Stimulated activated CD8-positive, alpha-beta memory T cell treated with anti-CD3 and anti-CD28 coated beads, Interleukin-15, amount 100 ng/mL, for 1 hour (primary cell): Measurements from ENCODE around the gene ZBTB20.
"Not testable (repeated sequence)": the region's sequence is repeated elsewhere in the genome, so short reads cannot be mapped to it uniquely, and the experiment has no call there.

Source experiments
- DNase-seq: peaks from one replicate; pipeline ENCODE4 v3.0.0-alpha.2; 2020; ENCODE audit warnings: low read depth

ZBTB20 gene

DNA sequence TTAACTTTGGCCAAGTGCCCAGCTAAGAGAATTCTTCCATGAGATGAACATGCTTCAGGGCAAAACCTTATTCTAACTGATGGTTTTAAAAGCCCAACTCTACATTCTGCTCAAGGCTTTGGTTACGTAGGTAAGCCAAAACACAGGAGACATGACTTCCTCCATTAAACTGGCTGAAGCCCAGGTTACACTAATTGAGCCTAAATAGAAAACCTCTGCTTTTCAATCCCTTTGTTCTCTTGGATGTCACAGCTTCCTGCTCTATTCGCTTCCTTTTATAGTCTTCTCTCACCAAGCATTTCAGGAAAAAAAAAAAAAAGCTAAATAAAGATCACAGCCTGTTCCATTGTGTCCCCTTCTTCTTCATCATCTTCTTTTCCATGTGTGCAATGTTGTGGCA lies 432.9 kb downstream of the ZBTB20 start:
- no peak for DNase-seq

DNA sequence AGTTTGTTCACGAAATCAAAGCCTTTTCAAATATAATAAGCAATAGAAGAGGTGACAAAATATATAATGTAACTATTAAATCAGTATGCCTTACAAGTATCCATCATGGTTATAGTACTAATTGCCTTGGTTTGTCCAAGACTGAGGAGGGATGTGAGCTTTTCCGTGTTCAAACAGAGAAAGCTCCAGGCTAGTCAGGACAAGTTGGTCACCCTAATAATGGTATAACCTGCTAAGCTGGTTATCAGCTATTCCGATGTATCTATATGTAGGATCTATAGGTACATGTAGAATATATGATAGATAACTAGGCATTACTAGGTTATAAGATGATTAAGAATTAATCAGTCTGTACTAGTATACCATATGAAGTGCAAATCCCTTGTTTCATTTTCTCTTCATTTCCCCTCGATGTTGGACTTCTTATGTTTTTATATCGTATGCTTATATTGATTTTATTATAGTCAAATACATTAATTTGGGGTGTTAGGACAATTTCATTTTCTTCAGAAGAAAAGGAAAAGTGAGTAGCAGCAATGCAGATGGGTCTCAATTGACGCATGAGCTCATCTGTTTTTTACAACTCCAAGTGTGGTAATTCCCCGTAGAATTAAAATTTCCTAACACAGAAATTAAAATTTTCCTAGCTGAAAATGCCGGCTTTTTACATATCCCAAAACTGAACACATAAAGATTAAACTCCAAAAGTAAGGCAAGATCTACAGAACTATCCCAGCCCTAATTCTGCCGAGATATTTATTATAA lies 434.2 kb downstream of the ZBTB20 start:
- DNase-seq = no peak

DNA sequence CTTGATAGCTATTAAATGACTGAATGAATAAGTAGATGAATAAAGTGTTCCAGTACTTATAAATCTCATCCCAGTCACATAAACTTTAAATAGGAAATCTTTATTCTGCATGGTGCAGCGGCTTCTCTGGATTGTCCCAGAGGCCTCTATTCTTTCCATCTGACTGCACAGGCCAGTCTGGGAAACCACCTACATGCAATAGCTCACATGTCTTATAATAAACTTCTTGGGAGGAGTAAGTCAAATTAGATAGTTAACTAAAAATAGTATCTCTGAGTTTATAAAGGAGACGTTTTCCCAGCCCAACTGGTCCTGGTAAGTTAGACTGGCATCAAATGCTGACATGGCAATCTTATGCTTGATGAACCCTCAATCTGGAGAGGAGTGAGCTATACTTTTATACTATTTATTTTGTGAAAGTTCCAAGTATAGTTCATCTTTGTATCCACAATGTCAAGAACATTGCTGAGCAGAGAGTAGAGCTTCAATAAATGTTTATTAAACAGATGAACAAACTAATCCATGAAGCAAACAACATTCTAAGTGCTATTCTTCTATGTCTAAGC lies 435.7 kb downstream of the ZBTB20 start:
- DNase-seq = no peak

DNA sequence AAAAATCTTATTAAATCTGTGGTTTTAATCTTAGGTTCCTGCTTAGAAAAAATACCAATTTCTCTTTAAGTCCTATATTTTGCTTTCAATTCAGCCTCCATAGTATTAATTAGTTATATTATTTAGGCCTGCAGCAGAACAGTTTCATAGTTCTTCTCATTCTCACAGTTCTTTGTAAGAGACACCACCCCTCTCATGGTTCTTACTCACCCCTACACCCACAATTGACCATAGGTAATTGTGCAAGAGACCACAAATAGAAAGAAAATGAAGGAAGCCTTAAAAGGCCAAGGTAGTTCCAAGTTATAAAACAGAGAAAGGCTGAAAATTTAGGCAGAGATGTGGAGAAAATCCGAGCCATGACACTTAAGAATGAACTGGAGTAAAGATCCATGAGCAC lies 438.0 kb downstream of the ZBTB20 start:
- DNase-seq = no peak

DNA sequence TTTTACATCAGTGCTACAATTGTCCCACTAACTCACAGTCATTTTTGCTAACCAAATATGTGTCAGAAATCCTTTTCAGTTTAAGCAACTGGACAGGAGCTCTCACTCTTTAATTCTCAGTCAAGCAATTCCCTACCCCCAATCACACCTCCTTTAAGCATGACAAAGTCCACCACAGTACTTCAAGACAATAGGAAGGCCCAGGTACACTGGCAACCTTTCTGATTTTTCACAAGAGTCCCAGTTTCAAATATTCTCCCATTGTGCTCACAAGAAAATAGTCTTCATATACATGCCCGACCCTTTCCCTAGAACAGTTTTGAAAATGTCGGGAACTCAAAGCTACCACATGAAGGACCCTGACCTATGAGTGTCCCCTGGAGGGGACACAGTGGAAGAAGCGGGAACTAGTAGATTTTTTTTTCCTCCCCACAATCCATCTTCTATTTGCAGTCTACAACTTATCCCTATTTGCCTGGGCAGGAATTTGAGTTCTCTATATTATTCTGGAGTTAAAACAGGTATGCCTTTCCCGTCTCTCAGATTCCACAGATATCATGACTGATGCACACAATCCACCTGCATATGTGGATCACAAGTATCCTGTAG lies 439.7 kb downstream of the ZBTB20 start:
- no peak for DNase-seq

DNA sequence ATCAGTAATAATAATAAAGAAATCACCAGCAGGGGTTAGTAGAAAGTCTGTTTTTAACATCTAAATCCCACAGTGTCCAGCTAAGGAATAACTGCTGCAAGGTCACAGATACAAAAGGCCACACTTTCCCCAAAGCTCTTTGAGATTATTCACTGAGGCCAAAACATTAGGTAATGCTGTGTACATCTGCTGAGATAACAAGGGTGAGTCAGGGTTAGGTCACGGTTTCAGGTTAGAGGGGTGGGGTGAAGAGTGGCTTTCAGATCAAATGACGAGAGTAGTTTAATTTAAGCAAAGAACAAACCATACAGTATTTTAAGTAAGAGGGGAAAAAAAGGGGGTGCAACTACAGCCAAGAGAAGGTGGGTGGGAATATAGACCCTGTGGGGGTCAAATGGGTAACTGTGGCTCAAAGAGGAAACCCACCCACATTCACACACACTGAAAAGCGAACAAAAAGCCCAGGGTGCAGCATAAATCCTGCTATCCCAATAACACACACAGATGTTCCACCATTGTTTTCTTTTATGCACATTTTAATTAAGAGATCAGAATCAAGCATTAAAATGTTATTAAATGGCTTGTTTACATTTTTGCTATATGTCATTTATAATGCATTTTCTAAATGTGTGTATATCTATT lies 440.4 kb downstream of the ZBTB20 start:
- no peak for DNase-seq

DNA sequence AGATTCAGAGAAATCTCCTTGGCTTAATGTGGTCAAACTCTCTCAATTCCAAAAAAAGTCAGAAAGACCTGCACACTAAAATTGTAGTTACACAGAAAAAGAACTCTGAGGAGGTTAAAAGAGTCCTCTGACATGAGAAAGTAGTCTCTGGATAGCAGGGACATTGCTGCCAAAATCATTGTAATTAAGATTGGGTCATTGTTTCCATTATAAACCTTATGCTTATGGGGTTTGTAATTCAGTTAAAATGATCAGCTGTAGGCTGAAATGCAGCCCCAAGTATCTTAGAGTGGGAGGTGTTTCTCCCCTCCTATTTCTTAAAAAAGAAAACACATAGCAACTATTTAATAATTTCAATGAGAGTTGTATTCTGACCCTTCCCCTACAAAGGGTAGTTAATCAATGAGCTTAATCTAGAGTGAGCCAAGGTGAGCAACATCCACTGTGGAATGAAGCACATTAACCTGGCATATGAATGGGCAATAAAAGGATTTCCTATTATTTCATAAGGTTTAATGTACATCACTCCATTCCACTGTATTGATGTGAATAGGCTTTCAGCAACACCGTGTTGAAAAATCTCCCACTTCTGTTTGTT lies 446.4 kb downstream of the ZBTB20 start:
- DNase-seq = no peak

DNA sequence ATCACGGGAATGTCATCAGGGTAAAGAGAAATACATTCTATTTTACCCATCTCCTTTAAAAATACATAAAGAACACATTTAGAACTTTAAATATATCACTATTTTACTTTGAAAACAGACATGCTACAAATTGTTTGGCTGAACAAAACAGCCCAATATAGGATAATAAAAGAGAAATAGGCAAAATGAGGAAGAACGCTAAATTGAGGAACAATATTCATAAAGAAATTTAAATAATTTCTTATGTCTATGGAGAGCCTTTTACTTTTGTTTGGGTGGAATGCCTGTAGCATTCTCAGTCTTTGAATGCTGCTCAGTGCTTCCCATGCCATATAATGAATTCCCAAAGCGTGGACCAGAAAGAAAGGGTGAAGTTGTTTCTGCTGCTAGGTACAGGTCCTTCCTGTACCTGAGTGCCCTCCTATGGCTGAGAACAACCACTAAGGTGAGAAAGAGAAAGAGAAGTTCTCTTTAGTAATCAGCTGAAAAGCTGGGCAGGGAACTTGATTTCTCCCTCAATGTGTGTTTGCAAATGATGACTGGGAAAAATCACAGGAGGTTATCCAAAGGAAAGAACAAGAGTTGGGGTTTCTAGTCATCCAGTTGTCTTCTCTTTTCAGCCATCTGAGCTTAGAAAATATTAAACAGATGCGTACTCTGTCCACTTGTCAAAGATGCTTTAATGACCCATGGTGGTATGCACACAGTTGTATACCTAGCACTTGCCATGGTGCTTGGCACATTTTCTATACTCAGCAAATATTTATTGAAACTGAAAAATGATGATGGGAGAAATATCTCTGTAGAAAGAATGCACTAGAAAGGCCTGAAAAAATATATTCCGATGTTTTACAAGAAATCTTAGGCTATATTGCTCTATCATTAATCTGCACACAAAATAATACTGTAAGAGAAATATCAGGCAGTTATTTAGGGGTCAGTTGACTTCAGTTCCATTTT lies 448.7 kb downstream of the ZBTB20 start:
- no peak for DNase-seq

DNA sequence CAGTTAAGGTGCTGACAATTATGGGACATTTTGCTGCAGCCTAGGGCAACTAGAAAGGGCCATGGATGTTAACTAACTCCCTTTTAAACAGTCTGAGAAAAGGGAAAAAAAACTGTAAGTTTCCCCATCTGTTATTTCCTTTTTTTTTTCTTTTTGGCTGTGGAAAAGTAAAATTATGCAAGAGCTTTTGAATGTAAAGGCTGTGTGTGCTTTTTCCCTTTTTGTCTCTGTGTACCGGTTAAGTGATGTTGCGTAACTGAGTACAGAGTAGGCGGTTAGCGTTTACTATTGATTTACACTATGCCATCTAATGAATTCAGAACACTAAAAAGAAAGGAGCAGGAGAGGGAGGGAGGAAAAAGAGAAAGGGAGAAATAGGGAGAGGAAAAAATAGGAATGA lies 449.7 kb downstream of the ZBTB20 start:
- DNase-seq = no peak

DNA sequence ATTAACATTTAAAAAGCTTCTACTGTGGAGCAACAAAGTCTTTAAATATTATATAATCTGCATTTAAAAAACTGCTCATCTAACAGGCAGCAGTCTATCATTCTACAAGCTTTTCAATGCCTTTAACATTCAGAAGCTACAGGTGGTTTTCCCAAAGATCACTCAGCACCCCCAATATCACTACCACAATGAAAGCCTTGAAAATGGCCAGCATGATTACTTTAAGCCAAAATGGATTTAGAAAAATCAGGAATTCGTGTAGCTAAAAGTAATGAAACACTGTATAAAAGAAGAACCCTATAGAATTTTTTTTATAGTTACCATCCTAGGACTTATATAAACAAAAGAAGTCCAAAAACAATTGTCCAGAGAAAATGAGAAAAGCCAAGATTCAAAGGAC lies 452.8 kb downstream of the ZBTB20 start:
- DNase-seq = no peak

DNA sequence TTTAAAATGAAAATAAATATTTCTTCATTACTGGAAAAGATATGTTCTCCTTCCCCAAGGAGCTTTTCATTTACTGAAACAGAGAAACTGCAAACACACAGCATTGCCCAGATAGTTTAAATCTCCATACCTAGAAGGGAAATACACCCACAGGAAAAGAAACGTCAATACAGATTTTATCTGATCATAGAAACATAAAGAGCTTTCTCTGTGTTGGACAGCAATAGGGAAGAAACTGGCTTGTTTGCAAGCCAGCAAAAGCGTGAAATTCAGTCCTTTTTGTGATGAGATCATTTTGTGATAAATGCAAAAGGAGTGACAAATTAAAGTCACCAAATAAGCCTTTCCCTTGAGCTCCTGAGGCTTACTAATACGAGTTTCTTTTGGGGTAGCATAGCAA lies 455.2 kb downstream of the ZBTB20 start:
- DNase-seq = no peak

DNA sequence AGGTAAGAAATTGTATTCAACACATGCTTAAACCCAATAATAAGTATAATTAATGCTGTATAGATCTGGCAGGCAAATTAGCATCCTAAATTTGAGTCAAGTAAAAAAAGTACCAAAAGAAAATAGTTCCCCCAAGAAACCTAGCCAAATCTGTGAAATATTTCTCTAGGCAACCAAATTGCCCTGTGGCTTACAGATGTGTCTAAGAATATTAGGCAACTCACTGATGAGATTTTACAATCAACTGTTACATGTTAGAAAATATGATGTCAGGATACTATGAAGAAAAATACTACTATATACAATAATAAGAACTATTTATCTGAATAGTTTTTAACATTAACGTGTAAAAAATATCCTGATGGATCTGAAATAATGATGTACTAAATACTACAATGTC lies 456.2 kb downstream of the ZBTB20 start:
- no peak for DNase-seq

DNA sequence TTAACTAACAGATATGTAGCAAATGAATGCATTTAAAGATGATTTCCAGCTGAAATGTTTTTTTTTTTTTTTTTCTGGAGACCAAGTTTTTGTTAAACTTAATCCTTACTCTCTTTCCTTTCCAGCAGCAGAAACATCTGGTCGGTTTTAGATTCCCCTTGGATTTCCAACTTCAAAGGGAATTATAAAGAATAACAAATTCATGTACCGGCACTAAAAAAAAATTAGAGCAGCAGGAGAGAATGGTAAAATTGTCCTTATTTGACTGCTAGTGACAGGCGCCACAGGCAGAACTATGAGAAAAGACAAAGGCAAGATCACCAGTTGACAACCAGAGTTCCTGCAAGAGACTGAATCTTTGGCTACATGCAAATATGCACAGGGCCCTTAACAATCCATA lies 459.9 kb downstream of the ZBTB20 start:
- no peak for DNase-seq

DNA sequence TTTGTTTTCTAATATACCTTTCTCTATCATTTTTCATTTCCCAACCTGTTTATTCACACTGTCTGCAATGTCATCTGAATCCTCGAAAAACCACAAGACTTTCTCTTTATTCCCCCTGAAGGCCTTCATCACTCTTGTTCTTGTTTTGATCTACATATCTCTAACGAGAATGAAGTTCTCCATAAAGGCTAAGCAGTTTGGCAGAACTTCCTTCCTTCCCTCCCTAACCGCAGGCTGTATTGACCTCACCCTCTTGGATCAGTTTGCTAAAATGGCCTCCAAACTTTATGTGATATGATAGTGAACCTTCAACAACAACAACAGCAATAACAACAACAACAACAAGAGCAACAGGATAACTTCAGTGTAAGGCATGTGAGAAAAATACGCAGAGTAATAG lies 460.5 kb downstream of the ZBTB20 start:
- DNase-seq = no peak

DNA sequence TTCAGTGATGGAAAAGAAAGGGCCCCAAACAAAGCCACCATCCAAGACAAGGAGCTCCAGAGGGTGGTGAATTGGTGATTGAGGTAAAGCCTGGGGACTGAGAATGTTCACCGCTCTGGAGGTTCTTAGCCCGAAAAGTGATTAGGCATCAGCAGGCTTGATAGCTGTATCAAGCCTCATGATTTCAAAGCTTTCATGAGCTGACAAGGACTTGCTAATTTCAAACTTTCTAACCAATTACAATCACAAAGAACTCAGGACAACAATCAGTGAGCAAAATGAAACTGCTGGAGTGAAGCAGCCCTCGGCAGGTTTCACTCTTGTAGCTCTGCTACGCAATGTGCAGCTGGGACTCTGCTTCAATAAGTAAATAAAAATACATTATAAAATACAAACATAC lies 461.9 kb downstream of the ZBTB20 start:
- no peak for DNase-seq

DNA sequence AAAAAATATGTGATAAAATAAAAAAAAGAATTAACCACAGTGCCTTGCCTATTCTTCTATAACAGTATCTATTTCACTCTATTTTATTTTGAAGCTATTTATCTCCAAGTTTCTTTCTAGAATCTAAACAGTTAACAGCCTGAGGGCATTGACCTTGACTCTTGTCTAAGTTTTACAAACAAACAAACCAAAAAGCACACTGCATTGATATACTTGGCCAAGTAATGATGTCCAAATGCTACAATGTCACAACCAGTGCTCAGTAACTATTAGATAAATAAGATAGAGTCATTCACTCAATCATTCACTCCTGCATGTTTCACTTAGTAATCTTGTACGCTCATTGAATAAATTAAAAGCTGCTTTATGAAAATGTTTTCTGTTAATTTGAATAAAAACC lies 466.8 kb downstream of the ZBTB20 start:
- no peak for DNase-seq

DNA sequence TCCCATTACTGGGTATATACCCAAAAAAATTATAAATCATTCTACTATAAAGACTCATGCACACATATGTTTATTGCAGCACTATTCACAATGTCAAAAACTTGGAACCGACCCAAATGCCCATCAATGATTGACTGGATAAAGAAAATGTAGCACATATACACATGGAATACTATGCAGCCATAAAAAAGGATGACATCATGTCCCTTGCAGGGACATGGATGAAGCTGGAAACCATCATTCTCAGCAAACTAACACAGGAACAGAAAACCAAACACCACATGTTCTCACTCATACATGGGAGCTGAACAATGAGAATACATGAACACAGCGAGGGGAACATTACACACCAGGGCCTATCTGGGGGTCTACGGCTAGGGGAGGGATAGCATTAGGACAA lies 467.3 kb downstream of the ZBTB20 start:
- not testable (repeated sequence) for DNase-seq

DNA sequence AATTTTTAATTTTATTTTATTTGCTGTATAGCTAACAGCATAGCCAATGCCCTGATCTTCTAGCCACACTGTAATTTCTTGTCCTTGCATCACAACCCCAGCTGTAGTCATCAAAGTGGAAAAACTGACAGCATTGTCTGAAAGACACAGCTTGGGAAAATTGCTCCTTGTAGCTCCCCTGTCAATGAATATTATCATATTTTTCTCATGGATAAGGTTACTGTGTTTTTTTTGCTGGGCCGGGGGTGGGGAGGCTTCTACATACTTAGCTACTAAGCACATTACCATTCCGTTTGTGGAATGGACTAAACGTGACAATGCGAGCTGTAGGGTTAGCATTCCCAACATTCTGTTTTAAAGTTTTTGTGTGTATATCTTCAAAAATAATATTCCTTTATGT lies 472.0 kb downstream of the ZBTB20 start:
- no peak for DNase-seq

DNA sequence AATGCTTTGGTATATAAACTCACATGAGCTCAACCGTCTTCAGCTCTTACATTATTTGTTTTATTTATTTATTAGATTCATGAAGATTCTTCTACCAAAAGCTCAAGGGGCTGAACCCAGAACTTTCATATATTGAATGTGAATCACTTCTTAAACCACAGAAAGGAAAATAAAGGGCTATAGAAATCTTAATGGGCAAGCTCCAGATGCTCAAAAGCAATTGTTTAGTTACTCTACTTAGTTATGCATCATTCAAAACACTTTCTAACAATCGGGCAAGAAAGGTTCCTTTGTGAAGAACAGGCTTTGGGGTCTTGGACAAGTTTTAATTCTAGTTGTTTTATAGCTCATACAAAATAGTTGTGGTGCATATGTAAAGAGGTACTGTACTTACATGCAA lies 473.1 kb downstream of the ZBTB20 start:
- DNase-seq = no peak

DNA sequence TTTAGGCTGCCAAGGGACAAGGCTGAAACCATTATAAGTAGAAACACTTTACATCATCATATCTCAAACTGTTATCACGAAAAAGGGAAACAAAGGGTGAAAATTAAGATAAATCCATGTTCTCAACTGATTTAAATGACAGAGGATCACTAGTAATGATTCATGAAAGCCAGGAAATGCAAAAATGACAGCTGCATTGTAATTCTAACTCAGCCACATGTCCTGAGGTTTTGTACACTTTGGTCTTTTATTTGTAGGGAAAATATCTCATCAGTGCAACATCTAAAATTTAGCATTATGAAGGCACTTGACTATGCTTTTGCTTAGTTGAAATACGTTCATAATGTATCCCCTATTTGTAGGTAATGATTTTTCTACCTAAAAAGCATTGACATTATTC lies 473.6 kb downstream of the ZBTB20 start:
- no peak for DNase-seq

DNA sequence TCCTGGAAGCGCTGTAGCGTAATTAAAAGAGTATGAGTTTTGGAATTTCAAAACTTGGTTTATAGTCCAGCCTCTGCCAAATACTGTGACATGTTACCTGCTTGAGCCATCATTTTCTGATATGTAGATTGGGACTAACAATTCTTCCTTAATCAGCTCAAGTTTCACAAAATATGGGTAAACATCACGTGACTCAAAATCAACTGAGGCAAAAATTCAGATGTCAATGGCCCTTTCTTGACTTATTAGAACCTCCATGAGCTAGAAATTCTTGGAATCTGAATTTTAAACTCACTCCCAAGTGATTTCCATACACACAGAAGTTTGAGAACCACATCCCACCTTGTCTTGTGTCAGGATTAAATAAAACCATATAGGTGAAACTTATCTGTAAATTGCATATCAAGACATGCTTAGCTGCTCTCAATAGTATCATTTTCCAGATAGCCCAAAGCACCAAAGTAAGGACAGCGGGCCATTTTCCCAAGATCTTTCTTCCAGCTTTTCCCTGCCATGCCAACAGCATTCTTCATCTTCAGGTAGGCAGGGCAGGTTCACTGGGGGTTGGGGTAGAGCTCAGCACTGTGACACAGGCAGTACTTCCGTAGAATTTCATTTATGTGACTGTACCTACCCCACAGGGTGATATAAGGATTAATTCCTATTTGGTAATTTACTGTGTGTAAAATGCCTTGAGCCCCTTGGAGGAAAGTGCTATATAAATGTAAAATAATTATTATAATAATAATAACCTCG lies 474.2 kb downstream of the ZBTB20 start:
- no peak for DNase-seq
